Activated CD4-positive, alpha-beta T cell treated with anti-CD3 and anti-CD28 coated beads, Interleukin-2, amount 10 ng/mL, durations not matched to agents 24 days and 14 days (primary cell): ENCODE measurements around the gene VENTX. TPM values are rescaled to one million over a fixed set of nuclear protein-coding genes. Genes with fewer than 3 reads are reported as not detected.
"Not testable (repeated sequence)": the region's sequence is repeated elsewhere in the genome, so short reads cannot be mapped to it uniquely, and the experiment has no call there.

Experiments
- DNase-seq: peaks from one replicate; pipeline ENCODE4 v3.0.0; 2022
- H3K27ac Mint-ChIP-seq: one replicate; pipeline ENCODE4 v1.8.0; 2022; ENCODE audit warnings: mild to moderate bottlenecking, mixed read lengths
- H3K27me3 Mint-ChIP-seq: one replicate; pipeline ENCODE4 v1.8.0; 2022; ENCODE audit warnings: mixed read lengths
- H3K36me3 Mint-ChIP-seq: one replicate; pipeline ENCODE4 v1.8.0; 2022; ENCODE audit warnings: low read depth, mild to moderate bottlenecking, mixed read lengths
- H3K4me1 Mint-ChIP-seq: one replicate; pipeline ENCODE4 v1.8.0; 2021; ENCODE audit warnings: mixed read lengths
- H3K4me3 Mint-ChIP-seq: one replicate; pipeline ENCODE4 v1.8.0; 2022; ENCODE audit warnings: mild to moderate bottlenecking, moderate library complexity, mixed read lengths
- H3K9me3 Mint-ChIP-seq: one replicate; pipeline ENCODE4 v1.8.0; 2021; ENCODE audit warnings: mixed read lengths
- intact Hi-C: fragments of 100-400 bp; cut with micrococcal nuclease; formaldehyde crosslinking; loops from one replicate; pipeline ENCODE4 v1.15.1; 2023
- total RNA-seq: library from RNA; stranded (reverse); gene quantifications from 2 replicates; pipeline ENCODE4 v1.2.3, GENCODE V29; 2022

VENTX gene
- total RNA-seq, 1 donor from 2014 or later = not detected

DNA sequence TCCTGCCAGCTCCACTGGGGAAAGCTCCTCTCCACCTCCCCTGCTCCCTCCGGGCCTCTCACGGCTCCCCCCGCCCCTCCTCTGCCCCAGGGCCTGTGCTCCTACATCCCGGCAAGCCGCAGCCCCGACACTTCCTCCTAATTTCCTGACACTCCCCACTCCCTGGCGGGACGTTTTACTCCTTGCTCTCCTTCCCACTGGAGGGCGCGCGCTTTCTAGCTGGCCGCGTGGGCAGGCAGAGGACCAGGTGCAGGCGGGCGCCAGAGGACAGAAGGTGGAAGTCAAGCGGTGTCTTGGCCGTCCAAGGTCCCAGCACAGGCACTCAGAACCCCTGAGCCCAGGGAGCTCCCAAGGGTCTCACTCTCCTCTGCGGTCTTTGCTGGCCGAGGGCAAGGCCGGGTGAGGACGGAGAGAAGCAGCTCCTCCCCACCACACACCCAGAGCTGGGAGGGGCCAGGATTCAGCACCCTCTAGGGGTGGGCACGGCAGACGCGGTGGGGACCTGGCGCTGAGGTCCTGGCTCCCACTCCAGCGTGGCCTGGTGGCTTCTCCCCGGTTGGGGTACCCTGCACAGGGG, 19.9 kb downstream of the VENTX start:
- H3K36me3 Mint-ChIP-seq = peaks cover 5% of the 10 kb centered on the region
- peaks cover 3% of the 10 kb centered on the region for H3K27me3 Mint-ChIP-seq
- peak overlapping the region; percentile 78 for H3K27ac Mint-ChIP-seq
- peaks cover 34% of the 10 kb centered on the region for H3K4me1 Mint-ChIP-seq
- DNase-seq = peak; percentile 71
- peak overlapping the region; percentile 47 for H3K4me3 Mint-ChIP-seq
- intact Hi-C loops = loop anchor here (5.0 kb wide), 1 partner anchor 295 kb away; no protein-coding TSS in a partner anchor
- H3K9me3 Mint-ChIP-seq = peaks cover 4% of the 10 kb centered on the region

DNA sequence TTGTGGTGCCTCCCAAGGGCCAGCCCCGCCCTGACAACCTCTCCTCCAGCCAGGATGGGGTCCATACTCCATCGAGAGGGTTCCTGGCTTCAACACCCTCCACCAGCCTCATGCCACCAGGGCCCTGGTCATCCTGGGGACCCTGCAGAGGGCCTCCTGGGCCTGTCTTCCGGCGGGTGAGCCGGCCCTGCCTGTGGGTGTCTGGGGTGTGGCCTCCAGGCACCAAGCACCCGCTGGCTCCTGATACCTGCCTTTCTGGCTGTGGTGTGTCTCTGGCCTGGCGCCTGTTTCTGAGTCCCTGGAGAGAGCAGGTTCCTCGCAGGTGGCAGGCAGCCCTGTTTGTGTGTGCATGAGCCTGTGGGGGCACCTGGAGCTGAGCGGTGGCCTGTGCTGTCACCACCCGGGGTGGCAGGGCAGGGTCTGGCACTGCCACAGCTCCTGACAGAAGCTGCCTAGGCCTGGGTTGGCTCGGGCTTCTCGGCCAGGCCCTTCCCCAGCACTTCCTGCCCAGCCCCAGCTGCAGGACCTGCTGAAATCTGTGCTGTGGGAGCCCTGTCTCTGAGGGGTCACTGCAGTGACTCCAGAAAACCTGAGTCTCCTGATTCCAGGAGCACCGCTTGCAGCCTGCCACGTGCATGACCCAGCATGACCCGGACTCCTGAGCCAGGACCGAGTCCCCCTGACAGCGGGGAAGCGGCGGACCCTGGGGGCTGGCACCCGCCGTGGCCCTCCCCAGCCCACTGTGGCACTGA, 20.6 kb downstream of the VENTX start:
- H3K4me3 Mint-ChIP-seq = peak overlapping the region; percentile 47
- intact Hi-C loops = loop anchor here (5.0 kb wide), 1 partner anchor 296 kb away; no protein-coding TSS in a partner anchor
- peaks cover 4% of the 10 kb centered on the region for H3K9me3 Mint-ChIP-seq
- H3K27me3 Mint-ChIP-seq = peaks cover 3% of the 10 kb centered on the region
- peak overlapping the region; percentile 79 for H3K27ac Mint-ChIP-seq
- H3K36me3 Mint-ChIP-seq = peaks cover 10% of the 10 kb centered on the region
- peaks cover 37% of the 10 kb centered on the region for H3K4me1 Mint-ChIP-seq
- DNase-seq = peak; percentile 80

DNA sequence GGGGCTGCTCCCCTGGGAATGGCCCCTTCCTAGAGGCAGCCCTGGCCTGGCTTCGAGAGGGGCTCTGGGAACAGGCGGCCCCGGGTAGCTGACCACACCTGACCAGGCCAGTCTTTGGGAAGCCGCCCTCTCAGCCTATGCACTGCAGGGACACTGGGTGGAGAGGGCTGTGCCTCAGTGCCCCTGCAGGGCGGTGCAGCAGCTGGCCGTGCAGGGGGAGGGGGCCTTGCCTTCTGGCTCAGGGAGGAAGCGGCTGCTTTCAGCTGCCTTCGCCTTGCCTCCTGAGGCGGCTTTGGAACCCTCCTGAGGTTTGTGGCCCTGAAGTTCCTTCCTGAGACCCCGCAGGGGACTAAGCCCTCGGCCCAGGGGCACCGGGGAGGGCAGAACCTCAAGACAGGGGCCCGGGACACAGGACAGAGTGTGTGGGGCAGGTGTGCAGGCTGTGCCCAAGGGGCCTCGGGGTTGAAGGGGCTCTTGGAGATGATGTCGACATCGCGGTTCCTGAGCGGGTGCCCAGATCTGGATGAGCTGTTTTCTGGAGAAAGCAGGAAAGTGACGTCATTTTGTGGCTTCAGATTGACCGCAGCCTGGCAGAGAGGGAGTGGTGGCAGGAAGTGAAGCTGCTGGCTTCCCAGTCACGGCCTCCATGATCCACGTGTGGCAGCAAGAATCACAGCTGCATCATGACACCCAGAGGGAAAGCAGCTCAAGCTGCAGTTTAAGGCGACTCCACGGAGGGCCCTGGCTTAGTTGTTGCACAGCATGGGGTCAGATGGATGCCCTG, 21.4 kb downstream of the VENTX start:
- intact Hi-C loops = loop anchor here (1.0 to 5.0 kb wide), 3 partner anchors 16 to 297 kb away; no protein-coding TSS in a partner anchor
- peak; percentile 95 for DNase-seq
- H3K4me3 Mint-ChIP-seq = peak overlapping the region; percentile 80
- H3K27me3 Mint-ChIP-seq = peaks cover 3% of the 10 kb centered on the region
- H3K36me3 Mint-ChIP-seq = peaks cover 15% of the 10 kb centered on the region
- peak overlapping the region; percentile 99 for H3K27ac Mint-ChIP-seq
- peaks cover 4% of the 10 kb centered on the region for H3K9me3 Mint-ChIP-seq
- H3K4me1 Mint-ChIP-seq = peaks cover 44% of the 10 kb centered on the region

DNA sequence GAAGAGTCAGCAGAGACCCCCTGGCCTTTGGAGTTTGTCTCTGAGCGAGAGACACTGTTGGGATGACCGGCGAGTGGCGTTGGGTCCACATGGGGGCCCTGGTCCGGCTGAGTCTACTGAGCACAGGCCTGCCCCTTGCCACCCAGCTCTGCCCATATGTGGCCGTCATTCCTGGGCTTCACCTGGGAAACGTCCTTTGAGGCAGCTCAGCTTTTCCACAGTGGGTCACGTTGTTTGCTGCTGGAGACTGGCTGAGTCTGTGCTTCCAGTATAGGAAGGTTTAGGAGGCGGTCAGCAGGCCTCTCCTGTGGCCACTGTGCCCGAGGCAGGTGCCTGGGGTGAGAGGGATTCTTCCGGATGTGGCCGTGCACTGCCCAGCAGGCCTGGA, 21.9 kb downstream of the VENTX start:
- Mint-ChIP-seq H3K27me3 (peaks cover 3% of the 10 kb centered on the region), H3K9me3 (peaks cover 4% of the 10 kb centered on the region), H3K36me3 (peaks cover 19% of the 10 kb centered on the region), H3K4me3 (peak overlapping the region; percentile 80), H3K4me1 (peaks cover 50% of the 10 kb centered on the region), H3K27ac (peak overlapping the region; percentile 99)
- no peak for DNase-seq
- intact Hi-C loops = loop anchor here (1.0 to 5.0 kb wide), 3 partner anchors 16 to 297 kb away; no protein-coding TSS in a partner anchor

DNA sequence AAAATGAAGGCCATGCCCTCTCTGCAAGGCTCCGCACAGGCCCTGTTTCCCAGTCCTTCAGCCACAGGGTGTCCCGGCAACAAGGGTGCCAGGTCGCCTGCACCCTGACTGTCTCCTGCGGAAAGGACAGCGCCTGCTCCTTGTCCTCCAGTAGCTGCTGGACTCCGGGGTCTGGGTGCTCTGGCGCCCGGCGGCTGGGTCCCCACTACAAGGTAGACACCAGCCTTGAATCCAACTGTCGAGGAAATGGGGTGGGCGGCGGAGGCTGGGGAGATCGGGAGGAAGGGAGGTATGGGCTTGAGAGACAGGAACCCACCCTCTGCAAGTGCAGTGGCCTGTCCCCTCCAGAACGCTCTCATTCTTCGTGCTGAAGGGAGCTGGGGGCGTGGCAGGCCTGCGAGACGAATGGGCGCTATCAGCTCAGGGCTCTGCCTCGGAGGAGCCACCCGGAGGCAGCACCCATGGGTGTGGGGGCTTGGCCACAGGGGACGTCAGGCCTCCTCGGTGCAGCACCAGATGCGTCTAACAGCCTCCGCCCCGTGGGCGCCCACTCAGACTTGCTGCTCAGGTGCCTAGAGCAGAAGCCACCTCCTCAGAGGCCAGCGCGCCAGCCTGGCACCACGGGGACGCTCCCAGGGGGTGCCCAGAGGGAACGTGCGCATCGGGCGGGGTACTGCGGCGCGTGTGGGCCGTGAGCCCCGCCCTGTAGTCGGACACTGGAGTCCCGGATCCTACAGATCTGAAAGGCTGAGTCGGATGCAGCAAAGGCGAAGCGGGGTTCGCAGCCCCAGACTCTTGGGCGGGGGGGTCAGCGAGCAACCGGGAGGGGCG, 23.5 kb downstream of the VENTX start:
- Mint-ChIP-seq H3K9me3 (peaks cover 4% of the 10 kb centered on the region), H3K27ac (peak overlapping the region; percentile 94), H3K27me3 (peaks cover 3% of the 10 kb centered on the region), H3K36me3 (peaks cover 30% of the 10 kb centered on the region), H3K4me3 (peak overlapping the region; percentile 85), H3K4me1 (peaks cover 61% of the 10 kb centered on the region)
- intact Hi-C loops = loop anchor here (5.0 kb wide), 1 partner anchor 116 kb away; the partner anchor contains the start of gene PAOX
- peak; percentile 87 for DNase-seq

DNA sequence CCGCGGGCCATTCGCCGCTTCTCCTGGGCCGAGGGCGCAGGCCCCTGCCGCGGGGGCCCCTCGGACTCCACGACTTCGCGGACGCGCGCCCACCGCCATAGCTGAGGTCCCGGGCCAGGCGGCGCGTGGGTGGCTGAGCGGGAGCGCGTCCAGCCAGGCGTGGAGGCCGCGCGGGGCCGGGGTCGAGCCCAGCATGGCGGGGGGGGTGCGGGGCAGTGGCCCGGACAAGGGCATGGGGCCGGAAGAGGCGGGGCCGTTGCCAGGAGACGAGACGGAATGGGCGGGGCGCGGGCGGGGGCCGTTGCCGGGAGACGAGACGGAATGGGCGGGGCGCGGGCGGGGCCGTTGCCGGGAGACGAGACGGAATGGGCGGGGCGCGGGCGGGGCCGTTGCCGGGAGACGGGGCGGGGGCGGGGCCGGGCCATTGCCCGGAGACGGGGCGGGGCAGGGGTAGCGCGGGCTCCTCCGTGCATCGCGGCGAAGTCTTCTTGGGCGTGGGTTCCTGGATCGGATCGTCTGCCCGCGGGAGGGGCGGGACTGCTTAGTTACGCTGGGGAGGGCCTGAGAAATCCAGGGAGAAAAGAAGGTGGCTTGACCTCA, 24.2 kb downstream of the VENTX start:
- peaks cover 61% of the 10 kb centered on the region for H3K4me1 Mint-ChIP-seq
- intact Hi-C loops = loop anchor here (5.0 kb wide), 1 partner anchor 115 kb away; the partner anchor contains the start of gene PAOX
- H3K27ac Mint-ChIP-seq = peak overlapping the region; percentile 48
- peak; percentile 95 for DNase-seq
- H3K9me3 Mint-ChIP-seq = peaks cover 4% of the 10 kb centered on the region
- H3K27me3 Mint-ChIP-seq = peaks cover 3% of the 10 kb centered on the region
- H3K4me3 Mint-ChIP-seq = peak overlapping the region; percentile 85
- H3K36me3 Mint-ChIP-seq = peaks cover 31% of the 10 kb centered on the region

DNA sequence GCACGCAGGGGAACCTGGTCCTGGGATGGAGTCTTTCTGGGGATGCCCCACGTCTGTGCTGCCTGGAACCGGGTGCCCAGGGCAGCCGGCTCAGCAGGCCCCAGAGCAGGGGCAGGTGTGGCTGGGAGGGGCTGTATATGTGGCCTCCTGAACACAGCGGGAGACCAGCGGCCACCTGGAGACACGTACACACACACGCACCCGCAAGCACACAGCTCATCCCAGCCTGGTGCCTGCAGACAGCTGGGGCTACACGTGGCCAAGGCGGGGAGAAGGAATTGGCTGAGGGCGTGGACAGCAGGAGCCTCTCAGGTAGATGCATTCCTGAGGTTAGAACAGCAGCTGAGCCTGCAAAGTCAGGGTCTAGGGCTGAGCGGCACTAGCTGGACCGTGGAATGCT, 25.0 kb downstream of the VENTX start:
- peaks cover 4% of the 10 kb centered on the region for H3K9me3 Mint-ChIP-seq
- peaks cover 31% of the 10 kb centered on the region for H3K36me3 Mint-ChIP-seq
- H3K4me1 Mint-ChIP-seq = peaks cover 57% of the 10 kb centered on the region
- DNase-seq = no peak
- no peak overlapping the region for H3K27ac Mint-ChIP-seq
- intact Hi-C loops = loop anchor here (5.0 kb wide), 1 partner anchor 115 kb away; the partner anchor contains the start of gene PAOX
- H3K4me3 Mint-ChIP-seq = peak overlapping the region; percentile 63
- H3K27me3 Mint-ChIP-seq = peaks cover 3% of the 10 kb centered on the region

DNA sequence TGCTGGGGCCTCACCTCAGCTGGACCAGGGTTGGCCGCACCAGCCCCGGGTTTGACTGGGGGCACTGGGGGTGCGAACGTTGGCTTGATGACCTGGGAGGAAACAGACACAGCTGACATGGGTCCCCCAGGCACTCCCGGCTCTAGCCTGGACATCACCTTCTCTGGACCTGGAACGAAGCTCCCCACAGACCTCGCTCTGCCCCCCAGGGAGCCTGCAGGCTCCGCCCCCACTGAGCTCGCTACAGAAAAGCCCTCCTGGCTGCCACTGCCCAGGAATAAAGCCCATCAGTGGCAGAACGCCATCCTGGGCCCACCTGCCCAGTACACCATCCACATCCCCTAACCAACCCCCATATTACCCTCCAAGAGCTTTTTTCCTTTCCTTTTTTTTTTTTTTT, 26.0 kb downstream of the VENTX start:
- peak overlapping the region; percentile 45 for H3K4me3 Mint-ChIP-seq
- peaks cover 3% of the 10 kb centered on the region for H3K27me3 Mint-ChIP-seq
- H3K4me1 Mint-ChIP-seq = peaks cover 51% of the 10 kb centered on the region
- H3K36me3 Mint-ChIP-seq = peaks cover 31% of the 10 kb centered on the region
- intact Hi-C loops = loop anchor here (5.0 kb wide), 1 partner anchor 114 kb away; the partner anchor contains the start of gene PAOX
- no peak for DNase-seq
- H3K27ac Mint-ChIP-seq = no peak overlapping the region
- peaks cover 4% of the 10 kb centered on the region for H3K9me3 Mint-ChIP-seq

DNA sequence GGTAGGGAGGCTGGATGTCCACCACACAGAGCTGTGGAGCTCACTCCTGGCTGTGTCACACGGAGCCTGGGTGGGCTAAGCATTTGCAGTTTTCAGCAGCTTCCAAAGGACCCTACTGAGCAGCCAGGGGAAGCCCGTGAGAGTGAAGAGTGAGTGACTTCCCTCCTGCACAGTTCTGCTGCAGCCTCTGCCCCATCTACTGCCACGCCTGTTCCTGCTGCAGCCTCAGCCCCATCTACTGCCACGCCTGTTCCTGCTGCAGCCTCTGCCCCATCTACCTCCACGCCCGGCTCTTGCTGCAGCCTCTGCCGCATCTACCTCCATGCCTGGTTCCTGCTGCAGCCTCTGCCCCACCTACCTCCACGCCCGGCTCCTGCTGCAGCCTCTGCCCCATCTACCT, 26.8 kb downstream of the VENTX start:
- peak overlapping the region; percentile 51 for H3K27ac Mint-ChIP-seq
- no peaks in the 10 kb centered on the region for H3K27me3 Mint-ChIP-seq
- peaks cover 29% of the 10 kb centered on the region for H3K36me3 Mint-ChIP-seq
- intact Hi-C loops = loop anchor here (5.0 kb wide), 1 partner anchor 113 kb away; the partner anchor contains the start of gene PAOX
- H3K4me3 Mint-ChIP-seq = peak overlapping the region; percentile 69
- H3K4me1 Mint-ChIP-seq = peaks cover 45% of the 10 kb centered on the region
- peak; percentile 85 for DNase-seq
- H3K9me3 Mint-ChIP-seq = no peaks in the 10 kb centered on the region

DNA sequence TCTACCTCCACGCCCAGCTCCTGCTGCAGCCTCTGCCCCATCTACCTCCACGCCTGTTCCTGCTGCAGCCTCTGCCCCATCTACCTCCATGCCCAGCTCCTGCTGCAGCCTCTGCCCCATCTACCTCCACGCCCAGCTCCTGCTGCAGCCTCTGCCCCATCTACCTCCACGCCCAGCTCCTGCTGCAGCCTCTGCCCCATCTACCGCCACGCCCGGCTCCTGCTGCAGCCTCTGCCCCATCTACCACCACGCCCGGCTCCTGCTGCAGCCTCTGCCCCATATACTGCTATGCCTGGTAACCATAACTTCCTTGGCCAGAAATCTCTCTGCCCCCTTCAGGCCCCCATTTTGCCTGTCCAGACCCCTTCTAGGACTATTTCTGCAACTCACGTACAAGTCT, 27.4 kb downstream of the VENTX start:
- H3K36me3 Mint-ChIP-seq = peaks cover 29% of the 10 kb centered on the region
- peak overlapping the region; percentile 60 for H3K4me3 Mint-ChIP-seq
- intact Hi-C loops, H3K9me3 Mint-ChIP-seq, DNase-seq, H3K27ac Mint-ChIP-seq, H3K27me3 Mint-ChIP-seq: not testable (repeated sequence)
- H3K4me1 Mint-ChIP-seq = peaks cover 40% of the 10 kb centered on the region

DNA sequence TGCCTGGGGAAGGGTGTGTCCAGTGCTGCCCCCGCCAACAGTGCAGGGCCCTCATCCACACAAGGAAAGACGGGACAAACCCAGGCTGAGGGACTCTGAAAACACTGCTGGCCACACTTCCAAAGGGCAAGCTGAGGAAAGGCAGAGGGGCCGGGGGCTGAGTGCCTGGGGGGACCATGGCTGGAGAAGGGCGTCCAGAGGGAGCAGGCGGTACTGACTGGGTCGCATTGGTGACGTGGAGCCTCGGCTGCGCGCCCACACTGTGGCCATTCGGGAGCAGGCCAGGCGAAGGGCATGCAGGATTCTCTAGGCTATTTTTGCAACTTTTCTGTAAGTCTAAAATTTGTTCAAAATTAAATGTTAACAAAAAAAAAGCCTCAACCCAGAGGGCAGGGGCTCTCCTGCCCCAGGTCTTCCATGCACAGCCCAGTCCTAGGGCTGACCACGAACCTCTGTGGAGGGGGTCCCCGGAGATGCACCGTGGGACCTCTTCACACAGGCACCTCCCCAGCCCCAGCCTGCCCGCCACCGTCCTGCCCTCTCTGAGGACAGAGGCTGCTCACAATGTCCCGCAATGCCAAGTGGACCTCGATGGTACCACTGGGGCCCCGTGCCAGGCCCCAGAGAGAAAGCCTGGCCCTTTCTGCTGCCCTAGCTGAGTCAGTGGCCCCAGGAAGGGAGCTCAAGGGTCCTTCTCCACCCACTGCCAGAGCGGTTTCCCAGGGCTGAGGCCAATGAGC, 28.6 kb downstream of the VENTX start:
- DNase-seq = no peak
- H3K27ac Mint-ChIP-seq = no peak overlapping the region

DNA sequence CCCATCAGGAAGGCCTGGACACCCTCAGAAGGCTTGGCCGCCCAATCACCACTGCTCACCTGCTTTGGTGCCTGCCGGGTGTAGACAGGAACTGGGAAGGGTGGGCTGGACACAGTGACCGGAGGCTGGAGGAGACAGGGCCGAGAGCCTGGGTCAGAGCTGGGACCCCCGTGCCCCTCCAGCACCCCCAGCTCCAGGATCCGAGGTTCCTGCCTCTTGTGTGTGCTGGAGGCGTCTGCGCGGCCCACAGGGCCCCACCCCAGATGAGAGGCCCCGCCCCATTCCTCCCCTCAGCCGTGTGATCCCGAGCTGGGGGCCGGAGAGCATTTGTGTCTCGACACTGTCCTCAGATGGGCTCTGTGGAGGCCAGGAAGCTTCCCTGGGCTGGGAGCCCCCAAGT, 29.6 kb downstream of the VENTX start:
- no peak overlapping the region for H3K4me3 Mint-ChIP-seq
- peaks cover 35% of the 10 kb centered on the region for H3K36me3 Mint-ChIP-seq
- intact Hi-C loops = no loop called here
- no peaks in the 10 kb centered on the region for H3K9me3 Mint-ChIP-seq
- DNase-seq = no peak
- peaks cover 30% of the 10 kb centered on the region for H3K4me1 Mint-ChIP-seq
- no peak overlapping the region for H3K27ac Mint-ChIP-seq
- H3K27me3 Mint-ChIP-seq = no peaks in the 10 kb centered on the region

More for the DNA sequence above, 28.6 kb downstream of the VENTX start:
- no peaks in the 10 kb centered on the region for H3K9me3 Mint-ChIP-seq
- peaks cover 29% of the 10 kb centered on the region for H3K4me1 Mint-ChIP-seq
- intact Hi-C loops = no loop called here
- peaks cover 31% of the 10 kb centered on the region for H3K36me3 Mint-ChIP-seq
- H3K4me3 Mint-ChIP-seq = no peak overlapping the region
- no peaks in the 10 kb centered on the region for H3K27me3 Mint-ChIP-seq
